Measurements from ENCODE around the gene CCDC120. TPM values are rescaled to one million over a fixed set of nuclear protein-coding genes. Genes with fewer than 3 reads are reported as not detected.

The CCDC120 gene
- total RNA-seq, result 4.6 and 6.6 TPM in 2 replicates

- H3K36me3 Mint-ChIP-seq (ENCODE audit: low read depth), result no peaks in the 10 kb centered on the region
- H3K9me3 Mint-ChIP-seq, result no peaks in the 10 kb centered on the region
- no peak for DNase-seq (ENCODE audit: low spot score)
- H3K27me3 Mint-ChIP-seq (ENCODE audit: low read depth), result no peaks in the 10 kb centered on the region
- intact Hi-C loops (cut with micrococcal nuclease), result no loop called here
- H3K4me3 Mint-ChIP-seq (ENCODE audit: low read depth), result no peak within 1 kb of the TSS
- H3K4me1 Mint-ChIP-seq (ENCODE audit: low read depth), result peaks cover 15% of the 10 kb centered on the region
- H3K27ac Mint-ChIP-seq, result no peak within 1 kb of the TSS
Measured at GRCh38 chrX:49058794-49059193, at the start of gene CCDC120. CCDC120 (plus strand) TSS chrX:49058999; CDS start chrX:49062042, 3,043 bp downstream.

GRCh38 chrX:49019050-49019449 is 39.7 kb upstream of the CCDC120 start:
- no peak overlapping the region for H3K4me3 Mint-ChIP-seq (ENCODE audit: low read depth)
- H3K9me3 Mint-ChIP-seq, result no peaks in the 10 kb centered on the region
- H3K36me3 Mint-ChIP-seq (ENCODE audit: low read depth), result no peaks in the 10 kb centered on the region
- no peaks in the 10 kb centered on the region for H3K4me1 Mint-ChIP-seq (ENCODE audit: low read depth)
- H3K27me3 Mint-ChIP-seq (ENCODE audit: low read depth), result no peaks in the 10 kb centered on the region
- H3K27ac Mint-ChIP-seq, result no peak overlapping the region
- DNase-seq (ENCODE audit: low spot score), result no peak
- intact Hi-C loops (cut with micrococcal nuclease), result no loop called here

GRCh38 chrX:49019599-49020249 is 39.1 kb upstream of the CCDC120 start:
- Mint-ChIP-seq H3K9me3 (no peaks in the 10 kb centered on the region), H3K4me3 (ENCODE audit: low read depth) (no peak overlapping the region), H3K4me1 (ENCODE audit: low read depth) (no peaks in the 10 kb centered on the region), H3K27ac (no peak overlapping the region), H3K27me3 (ENCODE audit: low read depth) (no peaks in the 10 kb centered on the region), H3K36me3 (ENCODE audit: low read depth) (peaks cover 5% of the 10 kb centered on the region)
- DNase-seq (ENCODE audit: low spot score), result no peak
- intact Hi-C loops (cut with micrococcal nuclease), result no loop called here

- no peak for DNase-seq (ENCODE audit: low spot score)
- intact Hi-C loops (cut with micrococcal nuclease), result no loop called here
- Mint-ChIP-seq H3K27me3 (ENCODE audit: low read depth) (no peaks in the 10 kb centered on the region), H3K36me3 (ENCODE audit: low read depth) (peaks cover 37% of the 10 kb centered on the region), H3K27ac (no peak overlapping the region), H3K4me3 (ENCODE audit: low read depth) (no peak overlapping the region), H3K4me1 (ENCODE audit: low read depth) (no peaks in the 10 kb centered on the region), H3K9me3 (no peaks in the 10 kb centered on the region)
Measured at GRCh38 chrX:49029876-49030275, 28.9 kb upstream of the CCDC120 start.

- H3K4me3 Mint-ChIP-seq (ENCODE audit: low read depth), result no peak overlapping the region
- no peaks in the 10 kb centered on the region for H3K9me3 Mint-ChIP-seq
- intact Hi-C loops (cut with micrococcal nuclease), result no loop called here
- DNase-seq (ENCODE audit: low spot score), result no peak
- H3K27me3 Mint-ChIP-seq (ENCODE audit: low read depth), result no peaks in the 10 kb centered on the region
- H3K36me3 Mint-ChIP-seq (ENCODE audit: low read depth), result peaks cover 37% of the 10 kb centered on the region
- no peak overlapping the region for H3K27ac Mint-ChIP-seq
- H3K4me1 Mint-ChIP-seq (ENCODE audit: low read depth), result no peaks in the 10 kb centered on the region
Measured at GRCh38 chrX:49030283-49030682, 28.5 kb upstream of the CCDC120 start.

- peak overlapping the region; percentile 24 for H3K27ac Mint-ChIP-seq
- intact Hi-C loops (cut with micrococcal nuclease), result no loop called here
- no peaks in the 10 kb centered on the region for H3K9me3 Mint-ChIP-seq
- DNase-seq (ENCODE audit: low spot score), result no peak
- H3K36me3 Mint-ChIP-seq (ENCODE audit: low read depth), result peaks cover 44% of the 10 kb centered on the region
- H3K27me3 Mint-ChIP-seq (ENCODE audit: low read depth), result no peaks in the 10 kb centered on the region
- no peak overlapping the region for H3K4me3 Mint-ChIP-seq (ENCODE audit: low read depth)
- H3K4me1 Mint-ChIP-seq (ENCODE audit: low read depth), result peaks cover 26% of the 10 kb centered on the region
Measured at GRCh38 chrX:49037883-49038475, 20.8 kb upstream of the CCDC120 start.

GRCh38 chrX:49039598-49040375 is 19.0 kb upstream of the CCDC120 start:
- peaks cover 33% of the 10 kb centered on the region for H3K4me1 Mint-ChIP-seq (ENCODE audit: low read depth)
- intact Hi-C loops (cut with micrococcal nuclease), result no loop called here
- H3K27me3 Mint-ChIP-seq (ENCODE audit: low read depth), result no peaks in the 10 kb centered on the region
- peak overlapping the region; percentile 82 for H3K27ac Mint-ChIP-seq
- DNase-seq (ENCODE audit: low spot score), result peak; percentile 21
- no peaks in the 10 kb centered on the region for H3K9me3 Mint-ChIP-seq
- peaks cover 26% of the 10 kb centered on the region for H3K36me3 Mint-ChIP-seq (ENCODE audit: low read depth)
- peak overlapping the region; percentile 55 for H3K4me3 Mint-ChIP-seq (ENCODE audit: low read depth)

- Mint-ChIP-seq H3K4me3 (ENCODE audit: low read depth) (peak overlapping the region; percentile 55), H3K36me3 (ENCODE audit: low read depth) (peaks cover 25% of the 10 kb centered on the region), H3K4me1 (ENCODE audit: low read depth) (peaks cover 33% of the 10 kb centered on the region), H3K9me3 (no peaks in the 10 kb centered on the region), H3K27ac (peak overlapping the region; percentile 82), H3K27me3 (ENCODE audit: low read depth) (no peaks in the 10 kb centered on the region)
- intact Hi-C loops (cut with micrococcal nuclease), result no loop called here
- DNase-seq (ENCODE audit: low spot score), result no peak
Measured at GRCh38 chrX:49040376-49040955, 18.3 kb upstream of the CCDC120 start.

- H3K9me3 Mint-ChIP-seq, result no peaks in the 10 kb centered on the region
- no peaks in the 10 kb centered on the region for H3K27me3 Mint-ChIP-seq (ENCODE audit: low read depth)
- peak overlapping the region; percentile 94 for H3K27ac Mint-ChIP-seq
- H3K36me3 Mint-ChIP-seq (ENCODE audit: low read depth), result peaks cover 25% of the 10 kb centered on the region
- H3K4me1 Mint-ChIP-seq (ENCODE audit: low read depth), result peaks cover 33% of the 10 kb centered on the region
- intact Hi-C loops (cut with micrococcal nuclease), result no loop called here
- peak overlapping the region; percentile 92 for H3K4me3 Mint-ChIP-seq (ENCODE audit: low read depth)
- no peak for DNase-seq (ENCODE audit: low spot score)
Measured at GRCh38 chrX:49041744-49042580, 16.8 kb upstream of the CCDC120 start.

- peak overlapping the region; percentile 94 for H3K27ac Mint-ChIP-seq
Measured at GRCh38 chrX:49042581-49043219, 16.1 kb upstream of the CCDC120 start.

GRCh38 chrX:49043220-49043986 is 15.4 kb upstream of the CCDC120 start, which contains the start of gene TFE3:
TFE3 (minus strand) TSS chrX:49043357; CDS start chrX:49043226, 131 bp downstream.
- H3K27me3 Mint-ChIP-seq (ENCODE audit: low read depth), result no peaks in the 10 kb centered on the region
- intact Hi-C loops (cut with micrococcal nuclease), result loop anchor here (1.0 kb wide), 6 partner anchors 41 to 469 kb away; partner anchors contain the start of genes GRIPAP1, PIM2, PQBP1 and RBM3
- H3K9me3 Mint-ChIP-seq, result no peaks in the 10 kb centered on the region
- H3K4me1 Mint-ChIP-seq (ENCODE audit: low read depth), result peaks cover 33% of the 10 kb centered on the region
- peaks cover 19% of the 10 kb centered on the region for H3K36me3 Mint-ChIP-seq (ENCODE audit: low read depth)
- H3K27ac Mint-ChIP-seq, result peak within 1 kb of the TSS; percentile 94
- peak; percentile 94 for DNase-seq (ENCODE audit: low spot score)
- peak within 1 kb of the TSS; percentile 92 for H3K4me3 Mint-ChIP-seq (ENCODE audit: low read depth)

More at GRCh38 chrX:49042581-49043219, 16.1 kb upstream of the CCDC120 start:
- H3K4me3 Mint-ChIP-seq (ENCODE audit: low read depth), result peak overlapping the region; percentile 92
- no peaks in the 10 kb centered on the region for H3K9me3 Mint-ChIP-seq
- no peaks in the 10 kb centered on the region for H3K27me3 Mint-ChIP-seq (ENCODE audit: low read depth)
- H3K4me1 Mint-ChIP-seq (ENCODE audit: low read depth), result peaks cover 33% of the 10 kb centered on the region
- peaks cover 23% of the 10 kb centered on the region for H3K36me3 Mint-ChIP-seq (ENCODE audit: low read depth)
- no peak for DNase-seq (ENCODE audit: low spot score)
- intact Hi-C loops (cut with micrococcal nuclease), result loop anchor here (1.0 kb wide), 6 partner anchors 40 to 468 kb away; partner anchors contain the start of genes GRIPAP1, PIM2, PQBP1 and RBM3

All from activated T-helper 2 cell treated with anti-CD3 and anti-CD28 coated beads, Interferon-gamma antibody, Interleukin-2, Interleukin-4, amounts not matched to agents 10 μg/mL and 5 μg/mL and 100 μg/mL, durations not matched to agents 14 hours and 24 hours and 36 hours (primary cell).